ENCODE results near the gene ALDH6A1.
A peak's percentile ranks its signal among the peaks of the same experiment; 100 is the strongest.

The ALDH6A1 gene

GRCh38 chr14:74049876-74050495 lies 34.3 kb downstream of the ALDH6A1 start:
- DNase-seq (ENCODE audit: insufficient read length, low spot score) (no peak), FAIRE-seq (no peak)
- TF ChIP-seq CTCF (IDR thresholded peaks at IDR 0.05; ENCODE audit: insufficient read depth, missing control alignments): no peak

- FAIRE-seq: no peak
- no peak for DNase-seq (ENCODE audit: insufficient read length, low spot score)
- TF ChIP-seq CTCF (IDR thresholded peaks at IDR 0.05; ENCODE audit: insufficient read depth, missing control alignments): no peak
These were observed 36.0 kb downstream of the ALDH6A1 start for GRCh38 chr14:74048281-74048680.

- FAIRE-seq (no peak), DNase-seq (ENCODE audit: insufficient read length, low spot score) (no peak)
- TF ChIP-seq CTCF (IDR thresholded peaks at IDR 0.05; ENCODE audit: insufficient read depth, missing control alignments): no peak
These were observed 38.7 kb downstream of the ALDH6A1 start for GRCh38 chr14:74045522-74045921.

GRCh38 chr14:74042296-74042695 lies 42.0 kb downstream of the ALDH6A1 start:
- FAIRE-seq: no peak

GRCh38 chr14:74038020-74038859 lies 46.0 kb downstream of the ALDH6A1 start:
- FAIRE-seq (peak; percentile 76), DNase-seq (ENCODE audit: insufficient read length, low spot score) (peak; percentile 40)
- peak; percentile 72 for TF ChIP-seq CTCF (IDR thresholded peaks at IDR 0.05; ENCODE audit: insufficient read depth, missing control alignments)

More at GRCh38 chr14:74042296-74042695, 42.0 kb downstream of the ALDH6A1 start:
- DNase-seq (ENCODE audit: insufficient read length, low spot score): no peak
- TF ChIP-seq CTCF (IDR thresholded peaks at IDR 0.05; ENCODE audit: insufficient read depth, missing control alignments): no peak

GRCh38 chr14:74035556-74035955 lies 48.7 kb downstream of the ALDH6A1 start:
- FAIRE-seq: no peak
- DNase-seq (ENCODE audit: insufficient read length, low spot score): no peak

More at GRCh38 chr14:74035556-74035955, 48.7 kb downstream of the ALDH6A1 start:
- TF ChIP-seq CTCF (IDR thresholded peaks at IDR 0.05; ENCODE audit: insufficient read depth, missing control alignments): no peak
